SK-MEL-5 (cell line): ENCODE results near the gene GOLGA5. TPM values are rescaled to one million over a fixed set of nuclear protein-coding genes. Genes with fewer than 3 reads are reported as not detected.
A peak's percentile ranks its signal among the peaks of the same experiment; 100 is the strongest.
"Not testable (repeated sequence)": the region's sequence is repeated elsewhere in the genome, so short reads cannot be mapped to it uniquely, and the experiment has no call there.

Source experiments
- DNase-seq: peaks from one replicate; pipeline ENCODE4 v3.0.0-alpha.2; 2016; ENCODE audit warnings: low read depth, low spot score
- in situ Hi-C: cut with HindIII; loops from 2 replicates; pipeline ENCODE4 v1.10.0; 2016; ENCODE audit warnings: low sequenced_read_pairs, high pct_unique_total_duplicates, low pct_unique_long_range_greater_than_20kb
- total RNA-seq: library from RNA; depleted of rRNA; stranded (reverse); fragments of >200 nt; shearing (Covaris generic); gene quantifications from 2 replicates; pipeline ENCODE4 v1.2.3, GENCODE V29; 2014

The GOLGA5 gene
- total RNA-seq, 1 experiment from 2014 or later: 34.8 TPM

- in situ Hi-C loops: no loop called here
- DNase-seq: no peak
Observed at GRCh38 chr14:92770484-92770883, 23.6 kb upstream of the GOLGA5 start.

GRCh38 chr14:92774572-92774971, 19.5 kb upstream of the GOLGA5 start:
- in situ Hi-C loops: no loop called here
- DNase-seq: no peak

- in situ Hi-C loops, DNase-seq: not testable (repeated sequence)
Observed at GRCh38 chr14:92775292-92775691, 18.8 kb upstream of the GOLGA5 start.

DNA sequence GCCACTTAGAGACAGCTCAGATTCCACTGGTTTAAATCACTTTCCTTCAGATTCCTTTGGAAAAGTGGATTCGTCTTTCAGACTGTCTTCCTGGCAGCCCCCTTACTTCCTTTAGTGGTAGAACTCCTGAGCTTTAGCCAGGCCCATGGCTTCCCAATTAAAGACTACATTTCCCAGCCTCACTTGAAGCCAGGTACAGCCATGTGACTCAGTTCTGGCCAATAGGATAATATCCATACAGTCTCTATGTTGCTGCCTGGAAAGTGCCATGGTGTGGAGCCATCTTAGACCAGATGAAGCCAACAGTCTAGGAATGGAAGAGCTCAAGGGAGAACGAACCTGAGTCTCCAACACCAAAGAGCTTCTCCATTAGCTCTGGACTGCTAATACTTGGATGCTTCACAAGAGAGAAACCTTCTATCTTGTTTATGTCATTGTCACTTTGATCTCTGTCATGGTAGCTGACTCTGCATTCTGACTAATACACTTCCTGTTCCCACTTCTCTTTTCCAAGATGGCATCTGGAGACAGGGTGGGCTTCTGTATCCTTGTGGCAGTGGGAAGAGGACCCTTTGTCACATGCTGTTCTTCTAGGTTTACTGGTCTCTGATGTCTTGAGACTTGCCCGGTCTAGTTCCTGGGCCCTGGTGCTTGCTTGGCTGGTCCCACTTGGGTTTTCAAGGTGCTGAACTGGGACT, 15.1 kb upstream of the GOLGA5 start:
- peak; percentile 48 for DNase-seq
- in situ Hi-C loops: not testable (repeated sequence)

DNA sequence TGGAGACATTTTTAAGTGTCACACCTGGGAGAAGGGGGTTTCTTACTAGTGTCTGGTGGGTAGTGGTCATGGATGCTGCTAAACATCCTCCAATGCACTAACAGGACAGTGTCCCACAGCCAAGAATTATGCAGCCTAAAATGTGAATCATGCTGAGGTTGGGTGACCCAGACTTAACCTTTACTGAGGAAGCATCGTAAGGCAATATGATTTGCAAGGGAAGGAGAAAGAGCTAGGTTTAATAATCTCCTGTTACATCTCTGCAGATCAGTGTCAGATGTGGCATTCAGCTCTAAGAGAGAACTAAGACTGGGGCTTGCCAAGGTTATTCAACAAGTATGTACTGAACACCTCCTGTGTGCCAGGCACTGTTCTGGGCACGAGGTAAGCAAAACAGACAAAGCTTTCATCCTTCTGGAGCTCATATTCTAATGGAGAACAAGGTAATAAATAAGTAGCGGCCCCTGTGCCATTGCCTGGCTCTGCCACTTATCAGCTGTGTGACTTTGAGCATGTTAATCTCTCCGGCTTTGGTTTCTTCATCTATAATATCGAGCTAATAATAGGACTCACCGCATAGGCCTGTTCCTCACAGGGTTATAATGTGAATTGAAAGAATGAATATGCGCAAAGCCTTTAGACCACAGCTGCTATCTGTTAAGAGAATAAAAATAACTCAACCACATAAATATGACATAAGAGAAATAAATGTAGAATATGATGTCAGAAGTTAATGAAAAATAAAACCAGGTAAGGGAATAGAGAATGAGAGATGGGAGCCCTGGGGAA, 13.5 kb upstream of the GOLGA5 start:
- in situ Hi-C loops: no loop called here
- DNase-seq: no peak

- in situ Hi-C loops: no loop called here
- no peak for DNase-seq
Observed at GRCh38 chr14:92781350-92781749, 12.8 kb upstream of the GOLGA5 start.

GRCh38 chr14:92783813-92784431, 10.2 kb upstream of the GOLGA5 start:
- peak; percentile 79 for DNase-seq
- in situ Hi-C loops: no loop called here

DNA sequence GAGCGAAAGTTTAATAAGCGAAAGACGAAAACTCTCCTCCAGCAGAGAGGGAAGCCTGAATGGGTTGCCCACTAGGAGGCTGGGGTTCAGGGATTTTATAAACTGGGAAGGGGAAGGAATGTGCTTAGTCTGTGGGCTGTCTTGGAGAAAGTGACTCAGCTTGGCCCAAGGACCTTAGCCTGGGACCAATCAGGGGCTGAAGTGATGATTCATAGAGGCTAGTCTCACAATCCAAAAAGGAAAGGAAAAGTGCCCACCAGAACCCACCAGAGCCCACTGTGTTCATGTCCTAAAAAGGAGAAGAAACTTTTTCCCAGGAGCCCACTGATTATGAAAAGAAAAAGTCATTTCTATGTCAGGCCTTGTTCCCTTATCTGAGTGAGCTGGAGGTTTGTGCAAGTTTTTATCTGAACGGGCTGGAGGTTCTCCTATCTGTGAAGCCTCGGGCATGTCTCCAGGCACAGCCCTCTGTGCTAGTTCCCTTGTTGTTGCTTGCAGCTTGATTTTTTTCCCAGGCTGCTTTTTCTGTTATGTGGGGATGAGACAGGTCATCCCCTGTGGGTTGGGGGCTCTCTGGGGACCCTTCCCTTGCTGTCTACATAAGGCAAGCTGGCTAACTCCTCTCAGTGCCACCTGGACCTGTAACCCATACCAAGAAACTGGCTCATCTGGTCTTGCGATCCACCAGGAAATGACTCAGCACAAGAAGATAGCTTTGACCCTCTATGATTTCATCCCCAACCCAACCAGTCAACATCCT, 8.3 kb upstream of the GOLGA5 start:
- in situ Hi-C loops: no loop called here
- no peak for DNase-seq

DNA sequence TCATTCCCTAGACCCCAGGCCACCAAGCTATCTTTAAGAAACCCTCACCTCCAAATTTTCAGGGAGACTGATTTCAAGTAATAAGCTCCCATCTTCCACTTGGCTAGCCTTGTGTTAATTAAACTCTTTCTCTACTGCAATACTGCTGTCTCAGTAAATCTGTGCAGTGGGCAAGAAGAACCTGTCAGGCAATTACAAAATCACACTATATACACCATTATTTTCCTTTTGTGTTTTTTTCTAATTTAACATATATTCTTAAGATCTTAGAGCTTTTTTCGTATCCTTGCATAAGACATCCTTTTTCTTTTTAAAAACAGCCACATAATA, 7.7 kb upstream of the GOLGA5 start:
- in situ Hi-C loops: no loop called here
- DNase-seq: no peak

GRCh38 chr14:92787554-92787953, 6.6 kb upstream of the GOLGA5 start:
- in situ Hi-C loops: no loop called here
- DNase-seq: no peak

DNA sequence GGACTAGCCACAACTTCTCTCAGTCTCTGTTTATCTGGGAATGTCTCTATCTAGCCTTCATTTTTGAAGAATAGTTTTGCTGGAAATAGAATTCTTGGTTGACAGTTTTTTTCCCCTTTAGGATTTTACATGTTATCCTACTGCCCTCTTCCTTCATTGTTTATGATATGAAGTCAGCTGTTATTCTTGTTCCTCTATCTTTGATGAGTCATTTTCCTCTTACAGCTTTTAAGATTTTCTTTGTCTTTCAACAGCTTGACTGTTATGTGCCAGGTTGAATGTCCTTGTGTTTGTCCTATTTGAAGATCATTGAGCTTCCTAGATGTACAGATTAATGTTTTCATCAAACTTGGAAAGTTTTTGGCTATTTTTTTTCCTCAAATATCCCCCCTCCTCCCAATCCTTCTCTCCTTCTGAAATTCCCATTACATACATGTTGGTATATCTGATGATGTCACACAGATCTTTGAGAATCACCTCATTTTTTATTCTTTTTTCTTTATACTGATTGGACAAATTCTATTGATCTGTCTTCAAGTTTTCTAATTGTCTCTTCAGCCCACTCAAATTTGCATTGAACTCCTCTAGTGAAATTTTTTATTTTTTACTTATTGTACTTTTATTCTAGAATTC, 4.5 kb upstream of the GOLGA5 start:
- DNase-seq: no peak
- in situ Hi-C loops: no loop called here

DNA sequence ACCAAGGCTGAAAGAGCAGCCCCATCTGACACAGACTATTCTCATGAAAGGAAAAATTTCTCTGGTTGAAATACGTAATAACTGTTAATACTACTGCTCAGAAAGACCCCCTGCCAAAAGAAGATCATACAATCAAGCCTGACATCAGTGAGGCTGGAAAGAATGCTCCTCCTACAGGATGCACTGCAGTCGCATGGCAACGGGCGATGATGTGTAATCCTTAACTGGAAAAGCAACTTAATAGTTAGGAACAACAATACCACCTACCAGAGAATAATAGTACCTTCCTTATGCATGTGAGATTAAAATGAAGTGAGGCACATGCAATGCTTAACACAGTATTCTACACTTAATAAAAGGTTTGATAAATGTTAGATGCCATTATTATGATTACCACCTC, 1.2 kb upstream of the GOLGA5 start:
- DNase-seq: no peak
- in situ Hi-C loops: no loop called here

- in situ Hi-C loops: no loop called here
- peak; percentile 19 for DNase-seq
Observed at GRCh38 chr14:92794547-92794941, 439 bp downstream of the GOLGA5 start.

GRCh38 chr14:92794961-92795360, 856 bp downstream of the GOLGA5 start:
- DNase-seq: no peak
- in situ Hi-C loops: no loop called here

- in situ Hi-C loops: no loop called here
- DNase-seq: no peak
Observed at GRCh38 chr14:92797935-92798653, 4.0 kb downstream of the GOLGA5 start.

DNA sequence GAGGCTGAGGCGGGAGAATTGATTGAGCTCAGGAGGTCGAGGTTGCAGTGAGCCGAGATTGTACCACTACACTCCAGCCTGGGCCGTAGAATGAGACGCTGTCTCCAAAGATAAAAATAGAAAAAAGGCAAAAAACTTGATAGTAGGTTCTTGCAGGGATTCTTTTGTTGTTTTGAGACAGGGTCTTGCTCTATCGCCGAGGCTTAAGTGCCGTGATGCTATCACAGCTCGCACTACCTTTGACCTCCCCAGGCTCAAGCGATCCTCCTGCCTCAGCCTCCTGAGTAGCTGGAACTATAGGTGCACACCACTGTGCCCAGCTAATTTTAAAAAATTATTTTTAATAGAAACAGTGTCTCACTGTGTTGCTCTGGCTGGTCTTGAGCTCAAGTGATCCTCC, 4.7 kb downstream of the GOLGA5 start:
- no peak for DNase-seq
- in situ Hi-C loops: no loop called here

- in situ Hi-C loops: no loop called here
- DNase-seq: no peak
Observed at GRCh38 chr14:92800012-92800411, 5.9 kb downstream of the GOLGA5 start.
